Measurements from ENCODE around the gene CAPN9. TPM values are rescaled to one million over a fixed set of nuclear protein-coding genes. Genes with fewer than 3 reads are reported as not detected.

The CAPN9 gene
- total and polyA plus RNA-seq, 3 experiments from 2014 or later = not detected

DNA sequence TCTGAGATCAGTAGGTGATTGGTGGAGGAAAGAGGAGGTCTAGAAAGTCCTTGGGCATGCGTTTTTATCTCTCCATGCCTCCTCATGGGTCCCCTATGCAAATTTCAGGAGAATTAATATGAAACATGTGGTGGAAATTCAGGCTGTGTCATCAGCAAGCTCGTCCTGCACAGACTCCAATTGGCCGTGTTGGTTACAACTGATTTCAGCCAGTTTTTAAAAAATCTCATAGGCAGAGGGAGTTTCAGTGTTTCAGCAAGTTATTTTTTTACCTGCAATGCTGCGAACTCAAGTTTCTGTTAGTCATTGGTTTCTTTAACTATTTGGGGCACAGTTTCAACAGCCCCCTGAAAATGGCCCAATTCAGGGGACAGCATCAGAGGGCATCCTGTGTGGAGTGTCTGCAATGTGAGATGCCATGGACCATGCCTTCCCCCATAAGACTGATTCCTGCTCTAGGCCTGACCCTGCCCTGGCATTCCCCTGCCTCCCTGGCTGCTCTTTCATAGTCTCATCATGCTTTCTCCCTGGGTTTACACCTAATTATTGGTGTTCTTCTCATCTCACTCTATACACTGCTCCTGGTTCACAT is 61.2 kb downstream of the CAPN9 start:
- DNase-seq = no peak
- H3K9me3 Mint-ChIP-seq = peaks cover 14 to 19% (median 15%) of the 10 kb centered on the region in 5 donors
- H3K27ac Mint-ChIP-seq = no peak overlapping the region
- H3K4me3 Mint-ChIP-seq = no peak overlapping the region
- peaks cover 1 to 12% of the 10 kb centered on the region in 2 donors for H3K27me3 Mint-ChIP-seq
- H3K36me3 Mint-ChIP-seq = peaks cover 0 to 4% (median 0%) of the 10 kb centered on the region in 3 donors
- Histone ChIP-seq H3K36me3 (ENCODE audit: insufficient read depth, low read length) (no peaks in the 10 kb centered on the region), H3K27ac (ENCODE audit: low read depth, low read length) (no peak overlapping the region), H3K9me3 (ENCODE audit: low read length) (peaks cover 9% of the 10 kb centered on the region), H3K4me1 (ENCODE audit: insufficient read depth, low read length) (no peaks in the 10 kb centered on the region), H3K27me3 (ENCODE audit: insufficient read depth, low read length, poor library complexity, severe bottlenecking) (no peaks in the 10 kb centered on the region), H3K4me3 (ENCODE audit: low read length) (no peak overlapping the region)
- no peaks in the 10 kb centered on the region for H3K4me1 Mint-ChIP-seq
- POLR2A ChIA-PET = no interaction called here
- CTCF ChIA-PET = no interaction called here

DNA sequence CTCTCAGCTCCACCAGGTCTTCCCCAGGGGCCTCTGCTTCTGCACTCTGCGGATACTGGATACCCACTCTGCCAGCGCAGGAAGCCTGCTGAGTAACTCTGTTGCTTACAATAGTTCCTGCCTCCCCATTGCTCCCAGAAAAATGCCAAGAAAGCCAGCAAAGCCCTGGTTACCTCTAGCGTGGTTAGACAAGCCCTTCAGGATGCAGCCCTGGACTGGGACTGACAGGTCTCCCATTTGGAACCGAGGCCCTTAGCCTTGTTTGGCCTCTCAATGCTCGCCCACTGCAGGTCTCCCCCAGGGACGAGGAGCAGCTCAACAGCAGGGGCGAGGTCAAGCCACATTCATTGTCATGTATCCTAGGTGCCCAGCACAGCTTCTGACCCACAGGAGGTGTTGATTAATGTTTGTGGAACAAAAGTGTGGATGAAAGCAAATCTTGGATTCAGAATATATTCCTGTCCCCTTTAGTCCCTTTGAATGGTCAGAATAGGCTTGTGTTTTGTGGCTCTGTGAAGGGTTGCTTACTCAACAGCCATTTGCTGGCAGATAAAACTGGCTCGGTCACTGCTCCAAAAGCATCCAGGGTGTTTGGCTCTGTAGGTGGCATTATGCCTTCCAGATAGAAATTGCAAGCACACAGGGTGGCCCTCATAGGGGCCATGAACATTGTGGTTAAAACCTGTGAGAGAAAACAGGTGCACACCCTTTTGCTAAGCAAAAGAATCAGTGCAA is 62.2 kb downstream of the CAPN9 start:
- no peak for DNase-seq
- peaks cover 9% of the 10 kb centered on the region for H3K9me3 ChIP-seq (ENCODE audit: low read length)
- ChIA-PET CTCF (no interaction called here), POLR2A (no interaction called here)
- no peaks in the 10 kb centered on the region for H3K27me3 ChIP-seq (ENCODE audit: insufficient read depth, low read length, poor library complexity, severe bottlenecking)
- H3K4me1 ChIP-seq (ENCODE audit: insufficient read depth, low read length) = no peaks in the 10 kb centered on the region
- no peak overlapping the region for H3K27ac Mint-ChIP-seq
- peaks cover 17 to 25% (median 21%) of the 10 kb centered on the region in 5 donors for H3K9me3 Mint-ChIP-seq
- H3K36me3 ChIP-seq (ENCODE audit: insufficient read depth, low read length) = no peaks in the 10 kb centered on the region
- no peak overlapping the region for H3K4me3 Mint-ChIP-seq
- H3K36me3 Mint-ChIP-seq = peaks cover 0 to 10% (median 0%) of the 10 kb centered on the region in 3 donors
- H3K4me3 ChIP-seq (ENCODE audit: low read length) = no peak overlapping the region
- peaks cover 1 to 12% of the 10 kb centered on the region in 2 donors for H3K27me3 Mint-ChIP-seq
- no peak overlapping the region for H3K27ac ChIP-seq (ENCODE audit: low read depth, low read length)
- H3K4me1 Mint-ChIP-seq = no peaks in the 10 kb centered on the region

DNA sequence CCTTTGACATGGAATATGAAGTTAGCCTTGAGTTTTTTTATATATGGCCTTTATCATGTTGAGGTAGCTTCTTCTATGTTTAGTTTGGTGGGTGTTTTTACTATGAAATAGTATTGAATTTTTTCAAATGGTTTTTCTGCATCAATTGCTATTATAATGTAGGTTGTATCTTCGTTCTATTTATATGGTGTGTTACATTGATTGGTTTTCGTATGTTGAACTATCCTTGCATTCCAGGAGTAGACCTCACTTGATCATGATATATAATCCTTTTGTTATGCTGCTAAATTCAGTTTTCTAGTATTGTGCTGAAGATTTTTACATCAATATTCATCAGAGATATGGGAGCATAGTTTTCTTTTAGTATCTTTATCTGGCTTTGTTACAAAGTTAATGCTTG is 65.4 kb downstream of the CAPN9 start:
- CTCF ChIA-PET = no interaction called here
- Histone ChIP-seq H3K9me3 (ENCODE audit: low read length) (peaks cover 9% of the 10 kb centered on the region), H3K36me3 (ENCODE audit: insufficient read depth, low read length) (no peaks in the 10 kb centered on the region), H3K4me3 (ENCODE audit: low read length) (no peak overlapping the region), H3K27ac (ENCODE audit: low read depth, low read length) (no peak overlapping the region), H3K4me1 (ENCODE audit: insufficient read depth, low read length) (no peaks in the 10 kb centered on the region), H3K27me3 (ENCODE audit: insufficient read depth, low read length, poor library complexity, severe bottlenecking) (no peaks in the 10 kb centered on the region)
- Mint-ChIP-seq H3K27ac (no peak overlapping the region), H3K36me3 (peaks cover 0 to 10% (median 0%) of the 10 kb centered on the region in 3 donors), H3K27me3 (peaks cover 1 to 28% of the 10 kb centered on the region in 2 donors), H3K4me3 (no peak overlapping the region), H3K9me3 (peaks cover 17 to 23% (median 19%) of the 10 kb centered on the region in 5 donors), H3K4me1 (no peaks in the 10 kb centered on the region)
- POLR2A ChIA-PET = no interaction called here
- DNase-seq = no peak

DNA sequence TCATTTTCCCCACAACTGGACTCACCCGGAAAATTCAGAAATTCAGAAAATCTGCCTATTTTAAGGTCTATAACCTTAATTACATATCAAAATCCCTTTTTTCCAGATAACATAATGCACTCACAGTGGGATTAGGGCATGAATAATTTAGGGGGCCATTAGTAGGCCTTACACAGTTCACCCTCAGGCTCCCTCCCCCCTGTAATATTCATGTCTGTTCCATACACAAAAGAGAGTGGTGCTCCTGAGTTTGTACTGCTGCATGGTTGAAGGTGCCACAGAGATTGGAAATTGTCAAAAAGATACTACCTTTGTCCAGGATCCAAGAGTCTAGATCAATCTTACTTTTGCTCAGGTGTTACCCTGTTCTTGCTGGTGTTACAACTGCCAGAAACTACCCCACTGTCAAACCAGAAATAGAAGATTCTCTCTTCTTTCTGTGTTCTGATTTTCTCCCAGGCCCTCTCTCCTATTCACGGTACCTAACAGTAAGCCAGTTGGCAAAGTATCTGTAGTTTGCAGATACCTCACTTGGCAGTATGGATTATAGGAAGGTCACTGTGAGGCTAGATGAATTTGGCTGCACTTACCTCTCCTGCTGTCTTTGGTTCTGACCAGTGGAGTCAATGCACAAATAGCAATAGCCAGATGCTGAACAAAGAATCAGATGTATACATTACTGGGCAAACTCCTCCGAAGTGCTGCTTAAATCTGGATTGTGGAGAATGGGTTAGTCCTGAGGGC is 67.9 kb downstream of the CAPN9 start:
- Mint-ChIP-seq H3K27ac (no peak overlapping the region), H3K4me3 (no peak overlapping the region), H3K27me3 (peaks cover 9 to 49% of the 10 kb centered on the region in 2 donors), H3K36me3 (peaks cover 0 to 10% (median 0%) of the 10 kb centered on the region in 3 donors), H3K4me1 (no peaks in the 10 kb centered on the region), H3K9me3 (peaks cover 17 to 23% (median 19%) of the 10 kb centered on the region in 5 donors)
- Histone ChIP-seq H3K27me3 (ENCODE audit: insufficient read depth, low read length, poor library complexity, severe bottlenecking) (no peaks in the 10 kb centered on the region), H3K27ac (ENCODE audit: low read depth, low read length) (no peak overlapping the region), H3K9me3 (ENCODE audit: low read length) (peaks cover 9% of the 10 kb centered on the region), H3K36me3 (ENCODE audit: insufficient read depth, low read length) (no peaks in the 10 kb centered on the region), H3K4me3 (ENCODE audit: low read length) (no peak overlapping the region), H3K4me1 (ENCODE audit: insufficient read depth, low read length) (no peaks in the 10 kb centered on the region)
- POLR2A ChIA-PET = no interaction called here
- CTCF ChIA-PET = no interaction called here
- no peak for DNase-seq

DNA sequence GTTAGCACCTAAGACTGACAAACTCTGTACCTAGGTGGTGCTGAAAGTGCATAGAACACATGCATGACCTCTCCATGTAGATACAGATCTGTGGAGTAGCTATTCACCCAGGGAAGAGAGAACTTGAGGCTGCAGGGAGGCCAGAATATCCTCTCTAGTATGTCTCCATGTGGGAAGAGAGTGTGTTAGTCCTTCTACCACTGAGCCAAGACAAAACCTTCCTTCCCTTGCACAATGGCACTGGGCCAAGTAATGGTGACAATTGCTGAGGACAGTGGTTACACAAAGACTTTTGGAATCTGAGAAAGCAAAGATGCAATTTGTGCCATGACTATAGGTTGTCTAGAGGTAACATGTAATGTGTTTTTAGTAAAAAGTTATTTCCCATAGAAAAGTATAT is 68.8 kb downstream of the CAPN9 start:
- ChIA-PET CTCF (no interaction called here), POLR2A (no interaction called here)
- Histone ChIP-seq H3K36me3 (ENCODE audit: insufficient read depth, low read length) (no peaks in the 10 kb centered on the region), H3K27ac (ENCODE audit: low read depth, low read length) (no peak overlapping the region), H3K4me1 (ENCODE audit: insufficient read depth, low read length) (no peaks in the 10 kb centered on the region), H3K4me3 (ENCODE audit: low read length) (no peak overlapping the region), H3K27me3 (ENCODE audit: insufficient read depth, low read length, poor library complexity, severe bottlenecking) (no peaks in the 10 kb centered on the region), H3K9me3 (ENCODE audit: low read length) (peaks cover 9% of the 10 kb centered on the region)
- peaks cover 10 to 55% of the 10 kb centered on the region in 2 donors for H3K27me3 Mint-ChIP-seq
- peaks cover 17 to 23% (median 19%) of the 10 kb centered on the region in 5 donors for H3K9me3 Mint-ChIP-seq
- H3K27ac Mint-ChIP-seq = no peak overlapping the region
- peaks cover 0 to 10% (median 0%) of the 10 kb centered on the region in 3 donors for H3K36me3 Mint-ChIP-seq
- no peak for DNase-seq
- H3K4me3 Mint-ChIP-seq = no peak overlapping the region
- no peaks in the 10 kb centered on the region for H3K4me1 Mint-ChIP-seq

DNA sequence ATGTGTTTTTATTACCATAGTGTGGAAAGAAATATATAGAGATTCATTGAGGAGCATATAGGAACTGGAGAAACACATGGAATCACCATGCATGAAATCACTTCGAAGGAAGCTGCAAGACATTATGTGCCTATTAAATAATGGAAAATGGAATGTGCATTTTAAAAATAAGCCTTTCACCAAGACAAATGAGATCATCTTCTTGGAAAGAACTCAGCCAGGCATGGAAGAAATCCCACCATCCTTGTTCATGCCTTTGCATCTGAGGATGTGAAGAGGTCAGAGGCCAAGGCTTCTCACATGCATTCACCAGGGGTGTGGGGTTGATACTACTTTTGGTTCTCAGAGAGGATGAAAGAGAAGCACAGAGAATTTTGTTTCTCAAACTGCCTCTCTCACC is 71.2 kb downstream of the CAPN9 start:
- no peaks in the 10 kb centered on the region for H3K36me3 ChIP-seq (ENCODE audit: insufficient read depth, low read length)
- Mint-ChIP-seq H3K4me1 (no peaks in the 10 kb centered on the region), H3K36me3 (peaks cover 0 to 5% (median 0%) of the 10 kb centered on the region in 3 donors), H3K4me3 (no peak overlapping the region), H3K27me3 (peaks cover 9 to 59% of the 10 kb centered on the region in 2 donors), H3K27ac (no peak overlapping the region), H3K9me3 (peaks cover 4 to 10% (median 7%) of the 10 kb centered on the region in 5 donors)
- H3K9me3 ChIP-seq (ENCODE audit: low read length) = no peaks in the 10 kb centered on the region
- no peak for DNase-seq
- H3K27ac ChIP-seq (ENCODE audit: low read depth, low read length) = no peak overlapping the region
- H3K4me1 ChIP-seq (ENCODE audit: insufficient read depth, low read length) = no peaks in the 10 kb centered on the region
- CTCF ChIA-PET = no interaction called here
- POLR2A ChIA-PET = no interaction called here
- H3K27me3 ChIP-seq (ENCODE audit: insufficient read depth, low read length, poor library complexity, severe bottlenecking) = no peaks in the 10 kb centered on the region
- no peak overlapping the region for H3K4me3 ChIP-seq (ENCODE audit: low read length)

DNA sequence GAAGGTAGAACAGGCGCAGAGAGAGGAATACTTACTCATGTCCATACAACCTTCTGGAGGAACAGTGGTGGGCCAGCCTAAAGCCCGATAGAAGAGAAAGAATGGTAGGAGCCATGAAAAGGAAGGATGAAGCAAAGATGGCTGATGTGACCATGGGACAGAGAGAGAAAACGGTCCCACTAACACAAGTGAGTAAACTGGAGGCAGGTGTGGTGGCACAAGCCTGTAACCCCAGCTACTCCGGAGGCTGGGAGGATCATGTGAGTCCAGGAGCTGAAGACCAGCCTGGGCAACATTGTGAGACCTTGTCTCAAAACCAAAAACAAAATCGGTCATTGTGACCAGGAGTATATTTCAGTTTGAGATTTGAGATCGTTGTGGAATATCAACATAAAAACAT is 71.7 kb downstream of the CAPN9 start:
- Histone ChIP-seq H3K27ac (ENCODE audit: low read depth, low read length) (no peak overlapping the region), H3K9me3 (ENCODE audit: low read length) (no peaks in the 10 kb centered on the region), H3K27me3 (ENCODE audit: insufficient read depth, low read length, poor library complexity, severe bottlenecking) (no peaks in the 10 kb centered on the region), H3K36me3 (ENCODE audit: insufficient read depth, low read length) (no peaks in the 10 kb centered on the region), H3K4me1 (ENCODE audit: insufficient read depth, low read length) (no peaks in the 10 kb centered on the region), H3K4me3 (ENCODE audit: low read length) (no peak overlapping the region)
- H3K36me3 Mint-ChIP-seq = peaks cover 0 to 2% (median 0%) of the 10 kb centered on the region in 3 donors
- CTCF ChIA-PET = interaction anchor here (1.3 kb wide), 1 partner anchor 11 kb away, joined by 4 read pairs; no protein-coding TSS in a partner anchor
- no peak for DNase-seq
- H3K4me1 Mint-ChIP-seq = no peaks in the 10 kb centered on the region
- POLR2A ChIA-PET = no interaction called here
- H3K27me3 Mint-ChIP-seq = peaks cover 9 to 53% of the 10 kb centered on the region in 2 donors
- H3K9me3 Mint-ChIP-seq = peaks cover 1 to 5% (median 2%) of the 10 kb centered on the region in 5 donors
- H3K27ac Mint-ChIP-seq = no peak overlapping the region
- H3K4me3 Mint-ChIP-seq = no peak overlapping the region

DNA sequence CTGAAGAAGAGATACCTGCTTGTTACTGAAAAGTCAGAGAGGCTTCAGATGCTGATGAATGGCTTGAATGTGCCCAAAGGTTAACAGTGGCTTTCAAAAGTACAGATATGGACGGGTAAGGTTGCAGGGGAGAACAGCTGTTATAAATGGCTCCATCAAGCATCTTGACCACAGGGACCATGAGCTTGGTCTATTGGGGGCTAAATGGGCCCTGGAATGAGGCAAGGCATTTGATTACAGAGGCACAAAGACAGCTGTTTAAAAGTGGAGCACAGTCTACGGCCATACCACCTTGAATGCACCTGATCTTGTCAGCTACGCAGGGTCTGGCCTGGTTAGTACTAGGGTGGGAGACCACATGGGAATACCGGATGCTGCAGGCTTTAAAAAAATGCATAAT is 72.8 kb downstream of the CAPN9 start:
- H3K27ac Mint-ChIP-seq = no peak overlapping the region
- CTCF ChIA-PET = interaction anchor here (1.3 kb wide), 1 partner anchor 9 kb away, joined by 4 read pairs; no protein-coding TSS in a partner anchor
- POLR2A ChIA-PET = no interaction called here

More for the DNA sequence above, 72.8 kb downstream of the CAPN9 start:
- H3K36me3 ChIP-seq (ENCODE audit: insufficient read depth, low read length) = no peaks in the 10 kb centered on the region
- Mint-ChIP-seq H3K36me3 (no peaks in the 10 kb centered on the region), H3K27me3 (peaks cover 9 to 46% of the 10 kb centered on the region in 2 donors), H3K4me3 (no peak overlapping the region), H3K9me3 (peaks cover 0 to 3% (median 0%) of the 10 kb centered on the region in 5 donors), H3K4me1 (no peaks in the 10 kb centered on the region)
- H3K4me3 ChIP-seq (ENCODE audit: low read length) = no peak overlapping the region
- no peak for DNase-seq
- no peaks in the 10 kb centered on the region for H3K9me3 ChIP-seq (ENCODE audit: low read length)
- H3K27ac ChIP-seq (ENCODE audit: low read depth, low read length) = no peak overlapping the region
- no peaks in the 10 kb centered on the region for H3K4me1 ChIP-seq (ENCODE audit: insufficient read depth, low read length)
- no peaks in the 10 kb centered on the region for H3K27me3 ChIP-seq (ENCODE audit: insufficient read depth, low read length, poor library complexity, severe bottlenecking)
